H9 (cell line): ENCODE measurements around the gene DHX38. TPM values are rescaled to one million over a fixed set of nuclear protein-coding genes. Genes with fewer than 3 reads are reported as not detected.

Experiments
- DNase-seq: peaks from one replicate; pipeline ENCODE4 v3.0.0-alpha.2; 2017
- H2AFZ ChIP-seq: one replicate; pipeline ENCODE4 v1.6.1; 2013; ENCODE audit warnings: mild to moderate bottlenecking, low read length, control low read depth, moderate library complexity
- H2AK5ac ChIP-seq: 2 replicates; pipeline ENCODE4 v1.6.1; 2013; ENCODE audit warnings: low read length, control low read depth, mixed read lengths; ENCODE audit not compliant: insufficient read length
- H2BK120ac ChIP-seq: one replicate; pipeline ENCODE4 v1.6.1; 2013; ENCODE audit warnings: low read depth, mild to moderate bottlenecking, low read length, control low read depth, inconsistent platforms; ENCODE audit not compliant: poor library complexity, severe bottlenecking
- H2BK12ac ChIP-seq: 2 replicates; pipeline ENCODE4 v1.6.1; 2013; ENCODE audit warnings: low read length, control low read depth, mixed read lengths, low read depth; ENCODE audit not compliant: insufficient read length
- H2BK15ac ChIP-seq: 2 replicates; pipeline ENCODE4 v1.6.1; 2013; ENCODE audit warnings: low read depth, low read length, control low read depth
- H2BK20ac ChIP-seq: one replicate; pipeline ENCODE4 v1.6.1; 2013; ENCODE audit warnings: low read depth, mild to moderate bottlenecking, low read length, control low read depth, inconsistent platforms; ENCODE audit not compliant: poor library complexity, severe bottlenecking
- H2BK5ac ChIP-seq: 2 replicates; pipeline ENCODE4 v1.6.1; 2013; ENCODE audit warnings: low read length, control low read depth, mixed read lengths; ENCODE audit not compliant: insufficient read length
- H3K14ac ChIP-seq: 2 replicates; pipeline ENCODE4 v1.6.1; 2013; ENCODE audit warnings: low read length, control low read depth; ENCODE audit not compliant: insufficient read depth
- H3K18ac ChIP-seq: 2 replicates; pipeline ENCODE4 v1.6.1; 2013; ENCODE audit warnings: low read depth, mild to moderate bottlenecking, mixed read lengths, low read length, control low read depth; ENCODE audit not compliant: insufficient read length
- H3K23ac ChIP-seq: 2 replicates; pipeline ENCODE4 v1.6.1; 2013; ENCODE audit warnings: low read length, control low read depth, mixed read lengths, low read depth; ENCODE audit not compliant: insufficient read length
- H3K23me2 ChIP-seq: 2 replicates; pipeline ENCODE4 v1.6.1; 2013; ENCODE audit warnings: low read depth, mild to moderate bottlenecking, mixed read lengths, low read length, control low read depth; ENCODE audit not compliant: insufficient read length, poor library complexity, severe bottlenecking
- H3K27ac ChIP-seq: 2 replicates; pipeline ENCODE4 v1.5.1; 2013; ENCODE audit warnings: low read length, control low read depth, mixed read lengths, low read depth; ENCODE audit not compliant: insufficient read length
- H3K27me3 ChIP-seq: 2 replicates; pipeline ENCODE4 v1.6.1; 2013; ENCODE audit warnings: low read length, control low read depth, inconsistent platforms; ENCODE audit not compliant: insufficient read depth
- H3K4ac ChIP-seq: 2 replicates; pipeline ENCODE4 v1.6.1; 2013; ENCODE audit warnings: low read depth, mild to moderate bottlenecking, control low read depth, inconsistent platforms, low read length, moderate library complexity
- H3K4me1 ChIP-seq: 2 replicates; pipeline ENCODE4 v1.6.1; 2013; ENCODE audit warnings: low read length, control low read depth, inconsistent platforms; ENCODE audit not compliant: insufficient read depth
- H3K4me2 ChIP-seq: 2 replicates; pipeline ENCODE4 v1.6.1; 2013; ENCODE audit warnings: low read length, control low read depth, mixed read lengths; ENCODE audit not compliant: insufficient read length, insufficient read depth
- H3K56ac ChIP-seq: 2 replicates; pipeline ENCODE4 v1.6.1; 2013; ENCODE audit warnings: low read depth, mild to moderate bottlenecking, mixed read lengths, low read length, control low read depth; ENCODE audit not compliant: insufficient read length
- H3K79me1 ChIP-seq: 2 replicates; pipeline ENCODE4 v1.6.1; 2013; ENCODE audit warnings: low read depth, mild to moderate bottlenecking, moderate library complexity, low read length, control low read depth, inconsistent platforms; ENCODE audit not compliant: insufficient read depth, poor library complexity, severe bottlenecking
- H3K79me2 ChIP-seq: 2 replicates; pipeline ENCODE4 v1.6.1; 2013; ENCODE audit warnings: low read length, control low read depth, inconsistent platforms; ENCODE audit not compliant: insufficient read depth
- H3K9ac ChIP-seq: 2 replicates; pipeline ENCODE4 v1.6.1; 2013; ENCODE audit warnings: low read length, control low read depth, mixed read lengths; ENCODE audit not compliant: insufficient read length; ENCODE audit errors: extremely low read depth
- H3K9me3 ChIP-seq: one replicate; pipeline ENCODE4 v1.6.1; 2013; ENCODE audit warnings: low read depth, low read length, inconsistent platforms; ENCODE audit not compliant: control insufficient read depth
- H3T11ph ChIP-seq: one replicate; pipeline ENCODE4 v1.6.1; 2013; ENCODE audit warnings: mild to moderate bottlenecking, low read length, control low read depth, inconsistent platforms
- H4K20me1 ChIP-seq: one replicate; pipeline ENCODE4 v1.6.1; 2013; ENCODE audit not compliant: control insufficient read depth, insufficient read length, insufficient read depth
- H4K5ac ChIP-seq: 2 replicates; pipeline ENCODE4 v1.6.1; 2013; ENCODE audit warnings: low read depth, mild to moderate bottlenecking, mixed read lengths, low read length, control low read depth; ENCODE audit not compliant: insufficient read length
- H4K8ac ChIP-seq: replicated peaks from 2 replicates; pipeline ENCODE4 v1.6.1; 2013; ENCODE audit warnings: low read length, control low read depth, mixed read lengths, low read depth; ENCODE audit not compliant: insufficient read length
- H4K91ac ChIP-seq: 2 replicates; pipeline ENCODE4 v1.6.1; 2013; ENCODE audit warnings: low read depth, mild to moderate bottlenecking, moderate library complexity, mixed read lengths, low read length, control low read depth; ENCODE audit not compliant: insufficient read length
- H3K27ac Mint-ChIP-seq, 3 experiments: 2 replicates in 2 of 3; 3 replicates in 1 of 3; pipeline ENCODE4 v1.8.0; 2020 to 2021; ENCODE audit warnings: mixed read lengths in 3 of 3, mild to moderate bottlenecking in 1 of 3, moderate library complexity in 1 of 3
- H3K27me3 Mint-ChIP-seq: 2 replicates; pipeline ENCODE4 v1.8.0; 2021; ENCODE audit warnings: low read depth, mild to moderate bottlenecking, moderate library complexity, mixed read lengths
- H3K36me3 Mint-ChIP-seq, 3 experiments: 2 replicates in 2 of 3; 3 replicates in 1 of 3; pipeline ENCODE4 v1.8.0; 2020 to 2021; ENCODE audit warnings: low read depth in 3 of 3, mixed read lengths in 3 of 3; ENCODE audit not compliant: insufficient read depth in 1 of 3
- H3K4me1 Mint-ChIP-seq, 2 experiments: 2 replicates each; pipeline ENCODE4 v1.8.0; 2020; ENCODE audit warnings: mixed read lengths in 2 of 2
- H3K4me3 Mint-ChIP-seq, 2 experiments: 2 replicates in 1 of 2; 3 replicates in 1 of 2; pipeline ENCODE4 v1.8.0; 2020 to 2021; ENCODE audit warnings: mild to moderate bottlenecking in 2 of 2, mixed read lengths in 2 of 2, moderate library complexity in 1 of 2
- H3K9me3 Mint-ChIP-seq, 2 experiments: 2 replicates in 1 of 2; 3 replicates in 1 of 2; pipeline ENCODE4 v1.8.0; 2020; ENCODE audit warnings: mild to moderate bottlenecking in 2 of 2, mixed read lengths in 2 of 2, moderate library complexity in 1 of 2
- WGBS: extraction: QIAGEN DNeasy Blood & Tissue Kit; methylation state at CpG from one replicate; pipeline ENCODE4 v1.1.7; 2013; ENCODE audit warnings: missing lambda C conversion rate, low lambda C conversion rate, mixed read lengths; ENCODE audit not compliant: insufficient read length; ENCODE audit errors: extremely low coverage; 5-methylcytosine and 5-hydroxymethylcytosine counted together
- total RNA-seq: library from RNA; stranded (reverse); gene quantifications from 2 replicates; pipeline ENCODE4 v1.2.1, GENCODE V29; 2021
- TF ChIP-seq, protein P1 (sequence below): fragments of 200-600 bp; sonication (generic); conservative IDR thresholded peaks from 3 replicates; pipeline ENCODE4 v1.8.0; 2021; ENCODE audit warnings: antibody characterized with exemption, mild to moderate bottlenecking

The DHX38 gene
- total RNA-seq, 1 experiment from 2014 or later, result 60.5 TPM

DNA sequence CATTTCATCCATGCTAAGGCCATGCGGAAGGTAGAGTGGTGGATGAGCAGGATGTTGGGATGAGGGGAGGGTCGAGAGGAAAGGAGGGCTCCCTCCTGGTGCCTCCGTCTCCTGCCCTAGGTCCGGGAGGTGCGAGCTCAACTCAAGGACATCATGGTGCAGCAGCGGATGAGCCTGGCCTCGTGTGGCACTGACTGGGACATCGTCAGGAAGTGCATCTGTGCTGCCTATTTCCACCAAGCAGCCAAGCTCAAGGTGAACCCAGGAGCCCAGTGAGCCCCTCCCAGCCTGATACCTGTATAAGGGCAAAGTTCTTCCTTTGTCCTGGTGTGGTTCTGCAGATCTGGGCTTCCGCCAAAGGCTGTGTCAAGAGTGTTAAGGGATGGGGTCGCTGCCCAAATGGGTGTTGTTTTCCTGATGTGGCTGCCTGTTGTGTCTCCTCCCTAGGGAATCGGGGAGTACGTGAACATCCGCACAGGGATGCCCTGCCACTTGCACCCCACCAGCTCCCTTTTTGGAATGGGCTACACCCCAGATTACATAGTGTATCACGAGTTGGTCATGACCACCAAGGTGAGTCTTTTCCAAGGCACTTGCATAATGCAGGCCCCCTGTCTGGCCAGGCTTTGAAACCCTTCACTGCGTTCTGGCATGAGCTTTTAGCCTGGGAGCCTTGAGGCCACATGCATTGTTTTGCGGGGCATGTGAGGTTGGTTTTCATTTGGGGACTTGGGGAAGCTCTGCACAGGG, 14.9 kb downstream of the DHX38 start:
- Histone ChIP-seq H2AK5ac (no peak overlapping the region), H2AFZ (no peak overlapping the region), H2BK120ac (no peak overlapping the region), H3K56ac (no peak overlapping the region), H2BK15ac (no peak overlapping the region), H2BK5ac (no peak overlapping the region), H3K9me3 (no peaks in the 10 kb centered on the region), H3K27ac (no peak overlapping the region), H3K23me2 (no peaks in the 10 kb centered on the region), H3K23ac (no peak overlapping the region), H3K27me3 (no peaks in the 10 kb centered on the region), H4K5ac (no peak overlapping the region), H4K20me1 (no peaks in the 10 kb centered on the region), H3K4me1 (no peaks in the 10 kb centered on the region), H3K79me1 (no peaks in the 10 kb centered on the region), H2BK12ac (no peak overlapping the region), H4K8ac (no peak overlapping the region), H4K91ac (no peak overlapping the region), H3K4me2 (no peak overlapping the region), H3K9ac (no peak overlapping the region), H3K79me2 (no peaks in the 10 kb centered on the region), H2BK20ac (no peak overlapping the region), H3T11ph (no peak overlapping the region), H3K14ac (no peak overlapping the region), H3K4ac (no peak overlapping the region), H3K18ac (no peak overlapping the region)
- DNase-seq, result no peak
- TF ChIP-seq, protein P1, sequence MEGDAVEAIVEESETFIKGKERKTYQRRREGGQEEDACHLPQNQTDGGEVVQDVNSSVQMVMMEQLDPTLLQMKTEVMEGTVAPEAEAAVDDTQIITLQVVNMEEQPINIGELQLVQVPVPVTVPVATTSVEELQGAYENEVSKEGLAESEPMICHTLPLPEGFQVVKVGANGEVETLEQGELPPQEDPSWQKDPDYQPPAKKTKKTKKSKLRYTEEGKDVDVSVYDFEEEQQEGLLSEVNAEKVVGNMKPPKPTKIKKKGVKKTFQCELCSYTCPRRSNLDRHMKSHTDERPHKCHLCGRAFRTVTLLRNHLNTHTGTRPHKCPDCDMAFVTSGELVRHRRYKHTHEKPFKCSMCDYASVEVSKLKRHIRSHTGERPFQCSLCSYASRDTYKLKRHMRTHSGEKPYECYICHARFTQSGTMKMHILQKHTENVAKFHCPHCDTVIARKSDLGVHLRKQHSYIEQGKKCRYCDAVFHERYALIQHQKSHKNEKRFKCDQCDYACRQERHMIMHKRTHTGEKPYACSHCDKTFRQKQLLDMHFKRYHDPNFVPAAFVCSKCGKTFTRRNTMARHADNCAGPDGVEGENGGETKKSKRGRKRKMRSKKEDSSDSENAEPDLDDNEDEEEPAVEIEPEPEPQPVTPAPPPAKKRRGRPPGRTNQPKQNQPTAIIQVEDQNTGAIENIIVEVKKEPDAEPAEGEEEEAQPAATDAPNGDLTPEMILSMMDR, result no peak
- no peaks in the 10 kb centered on the region for H3K27me3 Mint-ChIP-seq
- peaks cover 44 to 91% (median 90%) of the 10 kb centered on the region in 3 experiments for H3K36me3 Mint-ChIP-seq
- no peaks in the 10 kb centered on the region for H3K9me3 Mint-ChIP-seq
- H3K4me1 Mint-ChIP-seq, result no peaks in the 10 kb centered on the region
- no peak overlapping the region for H3K4me3 Mint-ChIP-seq
- no CpG with 5 or more reads among the region's 16 CpGs for WGBS
- H3K27ac Mint-ChIP-seq, result no peak overlapping the region
